Measurements from ENCODE around the gene INHBA.

INHBA gene

GRCh38 chr7:41702635-41703371, at the start of gene INHBA:
Gene INHBA (minus strand): TSS chr7:41703090. CDS start chr7:41700374, 2,716 bp downstream.
- Histone ChIP-seq H3K4me3 (ENCODE audit: low read depth in 1 of 5, low read length in 5 of 5) (no peak within 1 kb of the TSS), H3K36me3 (ENCODE audit: control insufficient read depth in 5 of 5, insufficient read depth in 5 of 5, low read length in 5 of 5) (no peaks in the 10 kb centered on the region), H3K4me1 (ENCODE audit: control insufficient read depth in 5 of 5, insufficient read depth in 5 of 5, low read length in 5 of 5) (peaks cover 0 to 37% (median 32%) of the 10 kb centered on the region in 5 donors), H3K27me3 (ENCODE audit: control insufficient read depth in 5 of 5, insufficient read depth in 4 of 5, low read length in 5 of 5) (peaks cover 8 to 15% (median 12%) of the 10 kb centered on the region in 5 donors), H3K27ac (ENCODE audit: low read depth, low read length) (no peak within 1 kb of the TSS), H3K9me3 (ENCODE audit: control insufficient read depth in 5 of 5, low read length in 5 of 5) (no peaks in the 10 kb centered on the region), H3K9ac (ENCODE audit: low read length in 5 of 5) (no peak within 1 kb of the TSS)

- no peak overlapping the region for H3K4me3 ChIP-seq (ENCODE audit: low read depth in 1 of 5, low read length in 5 of 5)
- H3K27me3 ChIP-seq (ENCODE audit: control insufficient read depth in 5 of 5, insufficient read depth in 4 of 5, low read length in 5 of 5), result no peaks in the 10 kb centered on the region
- no peaks in the 10 kb centered on the region for H3K36me3 ChIP-seq (ENCODE audit: control insufficient read depth in 5 of 5, insufficient read depth in 5 of 5, low read length in 5 of 5)
- peaks cover 0 to 6% (median 0%) of the 10 kb centered on the region in 5 donors for H3K4me1 ChIP-seq (ENCODE audit: control insufficient read depth in 5 of 5, insufficient read depth in 5 of 5, low read length in 5 of 5)
- H3K9ac ChIP-seq (ENCODE audit: low read length in 5 of 5), result no peak overlapping the region
- no peak overlapping the region for H3K27ac ChIP-seq (ENCODE audit: low read depth, low read length)
- peaks cover 0 to 24% (median 8%) of the 10 kb centered on the region in 5 donors for H3K9me3 ChIP-seq (ENCODE audit: control insufficient read depth in 5 of 5, low read length in 5 of 5)
Measured at GRCh38 chr7:41752615-41753014, 49.7 kb upstream of the INHBA start.

GRCh38 chr7:41750661-41751540, 48.0 kb upstream of the INHBA start:
- Histone ChIP-seq H3K27me3 (ENCODE audit: control insufficient read depth in 5 of 5, insufficient read depth in 4 of 5, low read length in 5 of 5) (no peaks in the 10 kb centered on the region), H3K4me1 (ENCODE audit: control insufficient read depth in 5 of 5, insufficient read depth in 5 of 5, low read length in 5 of 5) (peaks cover 0 to 6% (median 0%) of the 10 kb centered on the region in 5 donors), H3K36me3 (ENCODE audit: control insufficient read depth in 5 of 5, insufficient read depth in 5 of 5, low read length in 5 of 5) (no peaks in the 10 kb centered on the region), H3K27ac (ENCODE audit: low read depth, low read length) (no peak overlapping the region), H3K9ac (ENCODE audit: low read length in 5 of 5) (no peak overlapping the region), H3K9me3 (ENCODE audit: control insufficient read depth in 5 of 5, low read length in 5 of 5) (peaks cover 0 to 20% (median 6%) of the 10 kb centered on the region in 5 donors), H3K4me3 (ENCODE audit: low read depth in 1 of 5, low read length in 5 of 5) (no peak overlapping the region)

- no peak overlapping the region for H3K27ac ChIP-seq (ENCODE audit: low read depth, low read length)
Measured at GRCh38 chr7:41747961-41748360, 45.1 kb upstream of the INHBA start.

GRCh38 chr7:41745451-41745850, 42.6 kb upstream of the INHBA start:
- no peak overlapping the region for H3K9ac ChIP-seq (ENCODE audit: low read length in 5 of 5)

More at GRCh38 chr7:41747961-41748360, 45.1 kb upstream of the INHBA start:
- H3K36me3 ChIP-seq (ENCODE audit: control insufficient read depth in 5 of 5, insufficient read depth in 5 of 5, low read length in 5 of 5), result no peaks in the 10 kb centered on the region
- no peak overlapping the region for H3K4me3 ChIP-seq (ENCODE audit: low read depth in 1 of 5, low read length in 5 of 5)
- H3K4me1 ChIP-seq (ENCODE audit: control insufficient read depth in 5 of 5, insufficient read depth in 5 of 5, low read length in 5 of 5), result peaks cover 0 to 6% (median 0%) of the 10 kb centered on the region in 5 donors
- peaks cover 0 to 6% (median 3%) of the 10 kb centered on the region in 5 donors for H3K9me3 ChIP-seq (ENCODE audit: control insufficient read depth in 5 of 5, low read length in 5 of 5)
- H3K9ac ChIP-seq (ENCODE audit: low read length in 5 of 5), result no peak overlapping the region
- no peaks in the 10 kb centered on the region for H3K27me3 ChIP-seq (ENCODE audit: control insufficient read depth in 5 of 5, insufficient read depth in 4 of 5, low read length in 5 of 5)

GRCh38 chr7:41744161-41744560, 41.3 kb upstream of the INHBA start:
- no peak overlapping the region for H3K27ac ChIP-seq (ENCODE audit: low read depth, low read length)
- no peak overlapping the region for H3K9ac ChIP-seq (ENCODE audit: low read length in 5 of 5)
- peaks cover 0 to 3% (median 0%) of the 10 kb centered on the region in 5 donors for H3K4me1 ChIP-seq (ENCODE audit: control insufficient read depth in 5 of 5, insufficient read depth in 5 of 5, low read length in 5 of 5)
- H3K9me3 ChIP-seq (ENCODE audit: control insufficient read depth in 5 of 5, low read length in 5 of 5), result peaks cover 11 to 21% (median 14%) of the 10 kb centered on the region in 5 donors
- H3K4me3 ChIP-seq (ENCODE audit: low read depth in 1 of 5, low read length in 5 of 5), result no peak overlapping the region
- H3K36me3 ChIP-seq (ENCODE audit: control insufficient read depth in 5 of 5, insufficient read depth in 5 of 5, low read length in 5 of 5), result no peaks in the 10 kb centered on the region
- H3K27me3 ChIP-seq (ENCODE audit: control insufficient read depth in 5 of 5, insufficient read depth in 4 of 5, low read length in 5 of 5), result no peaks in the 10 kb centered on the region

More at GRCh38 chr7:41745451-41745850, 42.6 kb upstream of the INHBA start:
- H3K4me1 ChIP-seq (ENCODE audit: control insufficient read depth in 5 of 5, insufficient read depth in 5 of 5, low read length in 5 of 5), result peaks cover 0 to 6% (median 0%) of the 10 kb centered on the region in 5 donors
- H3K4me3 ChIP-seq (ENCODE audit: low read depth in 1 of 5, low read length in 5 of 5), result no peak overlapping the region
- H3K36me3 ChIP-seq (ENCODE audit: control insufficient read depth in 5 of 5, insufficient read depth in 5 of 5, low read length in 5 of 5), result no peaks in the 10 kb centered on the region
- peaks cover 11 to 21% (median 17%) of the 10 kb centered on the region in 5 donors for H3K9me3 ChIP-seq (ENCODE audit: control insufficient read depth in 5 of 5, low read length in 5 of 5)
- no peak overlapping the region for H3K27ac ChIP-seq (ENCODE audit: low read depth, low read length)
- no peaks in the 10 kb centered on the region for H3K27me3 ChIP-seq (ENCODE audit: control insufficient read depth in 5 of 5, insufficient read depth in 4 of 5, low read length in 5 of 5)

GRCh38 chr7:41742401-41743020, 39.6 kb upstream of the INHBA start:
- H3K4me1 ChIP-seq (ENCODE audit: control insufficient read depth in 5 of 5, insufficient read depth in 5 of 5, low read length in 5 of 5), result no peaks in the 10 kb centered on the region
- no peak overlapping the region for H3K9ac ChIP-seq (ENCODE audit: low read length in 5 of 5)
- no peak overlapping the region for H3K4me3 ChIP-seq (ENCODE audit: low read depth in 1 of 5, low read length in 5 of 5)
- H3K9me3 ChIP-seq (ENCODE audit: control insufficient read depth in 5 of 5, low read length in 5 of 5), result peaks cover 11 to 21% (median 14%) of the 10 kb centered on the region in 5 donors
- no peaks in the 10 kb centered on the region for H3K27me3 ChIP-seq (ENCODE audit: control insufficient read depth in 5 of 5, insufficient read depth in 4 of 5, low read length in 5 of 5)
- H3K27ac ChIP-seq (ENCODE audit: low read depth, low read length), result no peak overlapping the region
- H3K36me3 ChIP-seq (ENCODE audit: control insufficient read depth in 5 of 5, insufficient read depth in 5 of 5, low read length in 5 of 5), result no peaks in the 10 kb centered on the region

GRCh38 chr7:41738806-41739205, 35.9 kb upstream of the INHBA start:
- H3K27ac ChIP-seq (ENCODE audit: low read depth, low read length), result no peak overlapping the region
- peaks cover 0 to 11% (median 0%) of the 10 kb centered on the region in 5 donors for H3K4me1 ChIP-seq (ENCODE audit: control insufficient read depth in 5 of 5, insufficient read depth in 5 of 5, low read length in 5 of 5)
- H3K4me3 ChIP-seq (ENCODE audit: low read depth in 1 of 5, low read length in 5 of 5), result no peak overlapping the region
- no peaks in the 10 kb centered on the region for H3K27me3 ChIP-seq (ENCODE audit: control insufficient read depth in 5 of 5, insufficient read depth in 4 of 5, low read length in 5 of 5)
- no peak overlapping the region for H3K9ac ChIP-seq (ENCODE audit: low read length in 5 of 5)
- no peaks in the 10 kb centered on the region for H3K36me3 ChIP-seq (ENCODE audit: control insufficient read depth in 5 of 5, insufficient read depth in 5 of 5, low read length in 5 of 5)
- H3K9me3 ChIP-seq (ENCODE audit: control insufficient read depth in 5 of 5, low read length in 5 of 5), result peaks cover 11 to 21% (median 14%) of the 10 kb centered on the region in 5 donors

GRCh38 chr7:41738336-41738735, 35.4 kb upstream of the INHBA start:
- Histone ChIP-seq H3K27ac (ENCODE audit: low read depth, low read length) (no peak overlapping the region), H3K27me3 (ENCODE audit: control insufficient read depth in 5 of 5, insufficient read depth in 4 of 5, low read length in 5 of 5) (no peaks in the 10 kb centered on the region), H3K9me3 (ENCODE audit: control insufficient read depth in 5 of 5, low read length in 5 of 5) (peaks cover 11 to 19% (median 14%) of the 10 kb centered on the region in 5 donors), H3K9ac (ENCODE audit: low read length in 5 of 5) (no peak overlapping the region), H3K4me3 (ENCODE audit: low read depth in 1 of 5, low read length in 5 of 5) (no peak overlapping the region), H3K4me1 (ENCODE audit: control insufficient read depth in 5 of 5, insufficient read depth in 5 of 5, low read length in 5 of 5) (peaks cover 0 to 11% (median 0%) of the 10 kb centered on the region in 5 donors), H3K36me3 (ENCODE audit: control insufficient read depth in 5 of 5, insufficient read depth in 5 of 5, low read length in 5 of 5) (no peaks in the 10 kb centered on the region)

All from subcutaneous abdominal adipose tissue (tissue), 5 donors.